H1 (cell line): Measurements from ENCODE around the gene KCNJ12.

ENCODE experiments used
- ASH2L ChIP-seq: fragments of 200-600, 300-600 bp; sonication (generic); IDR thresholded peaks from one replicate; pipeline ENCODE4 v1.7.1; 2017; ENCODE audit warnings: low read length
- CEBPB ChIP-seq: IDR thresholded peaks from 2 replicates; pipeline ENCODE4 v1.6.1; 2012; ENCODE audit warnings: low read depth, low read length
- CHD1 ChIP-seq: IDR thresholded peaks from 2 replicates; pipeline ENCODE4 v1.6.1; 2012; ENCODE audit warnings: low read depth, low read length, improper control_type of control experiment
- EP300 ChIP-seq, 2 experiments: IDR thresholded peaks; 1 replicate in 1 of 2; 2 replicates in 1 of 2; pipeline ENCODE4 v1.6.1; 2011 to 2012; ENCODE audit warnings: low read depth in 2 of 2, low read length in 2 of 2, mild to moderate bottlenecking in 2 of 2, borderline replicate concordance in 1 of 2, inconsistent platforms in 1 of 2, moderate library complexity in 1 of 2
- EZH2 ChIP-seq: fragments of 200-600 bp; sonication (generic); IDR thresholded peaks from 2 replicates; pipeline ENCODE4 v1.7.1; 2012; ENCODE audit warnings: low read depth, mild to moderate bottlenecking, moderate library complexity, low read length, inconsistent platforms; ENCODE audit not compliant: severe bottlenecking
- POLR2AphosphoS5 ChIP-seq: IDR thresholded peaks from 2 replicates; pipeline ENCODE4 v1.6.1; 2011; ENCODE audit warnings: low read depth, low read length
- TCF12 ChIP-seq: IDR thresholded peaks from 2 replicates; pipeline ENCODE4 v1.6.1; 2011; ENCODE audit warnings: low read depth, mild to moderate bottlenecking, low read length
- TF ChIP-seq, protein P1 (sequence below), 3 experiments: IDR thresholded peaks; 1 replicate in 2 of 3; 2 replicates in 1 of 3; pipeline versions ENCODE4 v1.5.1 to v1.6.1; 2011; ENCODE audit warnings: low read length in 3 of 3, mild to moderate bottlenecking in 3 of 3, inconsistent platforms in 2 of 3, low read depth in 1 of 3, moderate library complexity in 1 of 3; ENCODE audit not compliant: insufficient read depth in 1 of 3; ENCODE audit errors: control extremely low read depth in 1 of 3
- TF ChIP-seq, protein P2 (sequence below): IDR thresholded peaks from 2 replicates; pipeline ENCODE4 v1.6.1; 2012; ENCODE audit warnings: inconsistent platforms

DNA sequence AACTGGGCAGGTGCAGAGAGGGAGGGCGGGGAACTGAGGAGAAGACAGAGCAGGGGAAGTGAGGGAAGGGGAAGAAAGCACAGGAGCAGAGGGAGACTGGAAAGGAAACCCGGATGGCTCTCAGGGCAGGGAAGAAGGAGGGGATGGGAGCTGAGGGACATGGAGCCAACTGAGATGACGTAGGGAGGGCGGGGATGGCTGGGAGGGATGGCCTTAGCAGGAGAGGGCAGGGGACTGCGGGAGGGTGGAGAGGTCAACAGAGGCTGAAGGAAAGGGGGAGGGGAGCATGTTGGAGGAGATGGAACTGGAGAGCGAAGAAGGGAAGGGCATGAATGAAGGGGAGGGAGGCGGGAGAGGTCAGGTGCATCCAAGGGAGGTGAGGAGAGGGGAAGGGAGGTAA is 81.9 kb downstream of the KCNJ12 start:
- TF ChIP-seq, protein P1, sequence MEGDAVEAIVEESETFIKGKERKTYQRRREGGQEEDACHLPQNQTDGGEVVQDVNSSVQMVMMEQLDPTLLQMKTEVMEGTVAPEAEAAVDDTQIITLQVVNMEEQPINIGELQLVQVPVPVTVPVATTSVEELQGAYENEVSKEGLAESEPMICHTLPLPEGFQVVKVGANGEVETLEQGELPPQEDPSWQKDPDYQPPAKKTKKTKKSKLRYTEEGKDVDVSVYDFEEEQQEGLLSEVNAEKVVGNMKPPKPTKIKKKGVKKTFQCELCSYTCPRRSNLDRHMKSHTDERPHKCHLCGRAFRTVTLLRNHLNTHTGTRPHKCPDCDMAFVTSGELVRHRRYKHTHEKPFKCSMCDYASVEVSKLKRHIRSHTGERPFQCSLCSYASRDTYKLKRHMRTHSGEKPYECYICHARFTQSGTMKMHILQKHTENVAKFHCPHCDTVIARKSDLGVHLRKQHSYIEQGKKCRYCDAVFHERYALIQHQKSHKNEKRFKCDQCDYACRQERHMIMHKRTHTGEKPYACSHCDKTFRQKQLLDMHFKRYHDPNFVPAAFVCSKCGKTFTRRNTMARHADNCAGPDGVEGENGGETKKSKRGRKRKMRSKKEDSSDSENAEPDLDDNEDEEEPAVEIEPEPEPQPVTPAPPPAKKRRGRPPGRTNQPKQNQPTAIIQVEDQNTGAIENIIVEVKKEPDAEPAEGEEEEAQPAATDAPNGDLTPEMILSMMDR (IDR thresholded peaks at IDR 0.05; ENCODE audit: control extremely low read depth in 1 of 3, insufficient read depth in 1 of 3, low read depth in 1 of 3, low read length in 3 of 3): no peak
- TF ChIP-seq ASH2L (no peak), EZH2 (no peak), TCF12 (no peak), CHD1 (no peak), CEBPB (no peak), EP300 (IDR thresholded peaks at IDR 0.05; ENCODE audit: borderline replicate concordance in 1 of 2, low read depth in 2 of 2, low read length in 2 of 2) (no peak), POLR2AphosphoS5 (no peak)
- TF ChIP-seq, protein P2, sequence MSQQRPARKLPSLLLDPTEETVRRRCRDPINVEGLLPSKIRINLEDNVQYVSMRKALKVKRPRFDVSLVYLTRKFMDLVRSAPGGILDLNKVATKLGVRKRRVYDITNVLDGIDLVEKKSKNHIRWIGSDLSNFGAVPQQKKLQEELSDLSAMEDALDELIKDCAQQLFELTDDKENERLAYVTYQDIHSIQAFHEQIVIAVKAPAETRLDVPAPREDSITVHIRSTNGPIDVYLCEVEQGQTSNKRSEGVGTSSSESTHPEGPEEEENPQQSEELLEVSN: no peak
